Heart left ventricle (tissue), 16 donors: ENCODE results near the gene ANKUB1. TPM values are rescaled to one million over a fixed set of nuclear protein-coding genes. Genes with fewer than 3 reads are reported as not detected.

Experiments used
- ATAC-seq, 4 donors: fragments of 200-7000 bp; cut with Tn5 transposase; one replicate each; pipeline ENCODE4 v1.9.1; 2020 to 2022; ENCODE audit warnings: moderate library complexity in 4 of 4, mild to moderate bottlenecking in 3 of 4, moderate number of reproducible peaks in 1 of 4
- DNase-seq, 5 donors: peaks; one replicate each; pipeline ENCODE4 v3.0.0-alpha.2; 2020
- H3K27ac ChIP-seq, 12 donors: fragments of 200-600 bp; sonication (generic) in 4 of 12; one replicate each; pipeline versions ENCODE4 v1.5.0 to v1.8.0; 2016 to 2022; ENCODE audit warnings: mild to moderate bottlenecking in 2 of 12
- H3K27me3 ChIP-seq, 9 donors: fragments of 200-600 bp; sonication (generic) in 2 of 9; one replicate each; pipeline versions ENCODE4 v1.5.1 to v1.8.0; 2016 to 2022; ENCODE audit warnings: mild to moderate bottlenecking in 3 of 9
- H3K36me3 ChIP-seq, 9 donors: fragments of 200-600 bp; sonication (generic) in 2 of 9; one replicate each; pipeline versions ENCODE4 v1.5.0 to v1.8.0; 2018 to 2022; ENCODE audit warnings: mild to moderate bottlenecking in 2 of 9
- H3K4me1 ChIP-seq, 12 donors: fragments of 200-600 bp; sonication (generic) in 4 of 12; one replicate each; pipeline versions ENCODE4 v1.5.0 to v1.8.0; 2016 to 2022; ENCODE audit warnings: mild to moderate bottlenecking in 3 of 12
- H3K4me3 ChIP-seq, 12 donors: fragments of 200-600 bp; sonication (generic) in 4 of 12; one replicate each; pipeline versions ENCODE4 v1.5.0 to v1.8.0; 2017 to 2022; ENCODE audit warnings: mild to moderate bottlenecking in 9 of 12, moderate library complexity in 4 of 12
- H3K9me3 ChIP-seq, 12 donors: fragments of 200-600 bp; sonication (generic) in 4 of 12; one replicate each; pipeline versions ENCODE4 v1.5.0 to v1.8.0; 2016 to 2022; ENCODE audit warnings: mild to moderate bottlenecking in 1 of 12
- CTCF ChIP-seq, 12 donors: fragments of 200-600 bp; sonication (generic) in 4 of 12; IDR thresholded peaks; one replicate each; pipeline versions ENCODE4 v1.5.0 to v1.8.0; 2018 to 2022; ENCODE audit warnings: antibody characterized with exemption in 12 of 12, mild to moderate bottlenecking in 5 of 12
- POLR2A ChIP-seq, 2 donors: fragments of 450-650 bp; IDR thresholded peaks; one replicate each; pipeline ENCODE4 v1.6.1; 2017; ENCODE audit warnings: antibody characterized with exemption in 2 of 2, mild to moderate bottlenecking in 2 of 2, moderate library complexity in 2 of 2
- WGBS, 4 donors: extraction: QIAGEN DNeasy Blood & Tissue Kit in 2 of 4; methylation state at CpG; one replicate each; pipeline versions ENCODE4 v1.1.5 to v1.1.7; 2013 to 2018; 5-methylcytosine and 5-hydroxymethylcytosine counted together
- intact Hi-C, 10 donors: fragments of 100-400 bp; cut with DNase I; formaldehyde crosslinking; loops; one replicate each; pipeline versions ENCODE4 v1.11.1 to v1.14.2; 2022
- polyA plus RNA-seq, 2 donors: library from polyadenylated mRNA; stranded (reverse); fragments of 200-250 nt; gene quantifications; one replicate each; pipeline ENCODE4 v1.2.3, GENCODE V29; 2013
- total RNA-seq, 9 donors: library from RNA; depleted of rRNA in 2 of 9; stranded (reverse); fragments of >200 nt in 2 of 9; fragmentation: NEBNext Ultra II Directional in 3 of 9; extraction: Animal tissue kit (Norgen Biotek cat#: 25700) in 3 of 9; gene quantifications; one replicate each; pipeline versions ENCODE4 v1.1.0 to v1.2.4, GENCODE V29; 2016 to 2023
- donor health status: ischemic (EF 13 %, LVEDD 7.1; RV severe dilation, severe dysfunction).
- donor health status: healthy with polysubstance abuse.
- donor health status: DM: no; HTN: yes; CAD: no.
- donor health status: DM: no; HTN: no; CAD: no.
- donor health status: ischemic (EF 25% LVEDD 6.9; RV normal size, moderate dysfunction).
- donor health status: ischemic (EF 25% LVEDD 5.7; RV mildly dilated, moderate dysfunction).
- donor health status: healthy.
- donor health status: DM: yes; HTN: yes; CAD: no.
- donor health status: ischemic (EF 35%, LVEDD 5.7; RV mildly dilated, moderate dysfunction).
- donor health status: nonischemic (EF 11% LVEDD 7.7; RV severe dilation, severe dysfunction).
- donor health status: DM: yes; HTN: yes; CAD: no.
- donor health status: PGD.
- donor health status: ischemic (EF 29% LVEDD 5.4; RV normal size, mild dysfunction).
- donor health status: nonischemic (EF 23%, LVEDD 6.1; RV moderate dilation, normal function).

Gene ANKUB1
- total and polyA plus RNA-seq, 11 donors = not detected

- no peak for TF ChIP-seq POLR2A (IDR thresholded peaks at IDR 0.05)
- TF ChIP-seq CTCF (IDR thresholded peaks at IDR 0.05) = no peak
- H3K27ac ChIP-seq = peak overlapping the region in 1 of 12 donors; percentile 80
- WGBS, 4 donors = 74 to 97% (median 93%) methylated on average over 3 of the region's 3 CpGs
Observed at GRCh38 chr3:149781741-149782140, 10.6 kb downstream of the ANKUB1 start.

GRCh38 chr3:149781211-149781610 is 11.1 kb downstream of the ANKUB1 start:
- Histone ChIP-seq H3K27ac (peak overlapping the region in 2 of 12 donors; percentile 28 to 80), H3K27me3 (no peaks in the 10 kb centered on the region), H3K4me1 (peaks cover 0 to 37% (median 0%) of the 10 kb centered on the region in 12 donors), H3K36me3 (no peaks in the 10 kb centered on the region), H3K9me3 (no peaks in the 10 kb centered on the region), H3K4me3 (no peak overlapping the region)
- TF ChIP-seq POLR2A (IDR thresholded peaks at IDR 0.05) (no peak), CTCF (IDR thresholded peaks at IDR 0.05) (no peak)
- ATAC-seq (no peak), DNase-seq (no peak)
- intact Hi-C loops = no loop called here
- 76 to 83% (median 79%) methylated on average over 4 of the region's 4 CpGs for WGBS, 4 donors

More at GRCh38 chr3:149781741-149782140, 10.6 kb downstream of the ANKUB1 start:
- peaks cover 0 to 37% (median 0%) of the 10 kb centered on the region in 12 donors for H3K4me1 ChIP-seq
- DNase-seq (no peak), ATAC-seq (no peak)
- no peak overlapping the region for H3K4me3 ChIP-seq
- no peaks in the 10 kb centered on the region for H3K27me3 ChIP-seq
- H3K9me3 ChIP-seq = no peaks in the 10 kb centered on the region
- intact Hi-C loops = no loop called here
- H3K36me3 ChIP-seq = no peaks in the 10 kb centered on the region

GRCh38 chr3:149777414-149778214 is 14.7 kb downstream of the ANKUB1 start:
- intact Hi-C loops = loop anchor here in 2 of 10 donors (10.0 kb wide), 2 partner anchors 263 to 663 kb away; no protein-coding TSS in a partner anchor

More at GRCh38 chr3:149777414-149778214, 14.7 kb downstream of the ANKUB1 start:
- H3K36me3 ChIP-seq = no peaks in the 10 kb centered on the region
- H3K4me3 ChIP-seq = no peak overlapping the region
- peaks cover 0 to 15% (median 0%) of the 10 kb centered on the region in 12 donors for H3K4me1 ChIP-seq
- TF ChIP-seq POLR2A (IDR thresholded peaks at IDR 0.05) = no peak
- no peak for TF ChIP-seq CTCF (IDR thresholded peaks at IDR 0.05)
- no peaks in the 10 kb centered on the region for H3K9me3 ChIP-seq
- ATAC-seq (no peak), DNase-seq (no peak)
- no peak overlapping the region for H3K27ac ChIP-seq
- no peaks in the 10 kb centered on the region for H3K27me3 ChIP-seq
- WGBS, 4 donors = 71 to 86% (median 77%) methylated on average over 1 to 2 of the region's 2 CpGs
